Spleen (tissue), 7 donors: Measurements from ENCODE around the gene IGSF9B.

Experiments
- CTCF ChIP-seq, 11 experiments: fragments of 200-600 bp in 7 of 11; fragments of 450-650 bp in 4 of 11; sonication (generic) in 4 of 11; IDR thresholded peaks in 8 of 11; conservative IDR thresholded peaks in 3 of 11; 1 replicate in 7 of 11; 2 replicates in 4 of 11; pipeline versions ENCODE4 v1.4.0 to v1.8.0; 2016 to 2021; ENCODE audit warnings: antibody characterized with exemption in 11 of 11, inconsistent platforms in 4 of 11, mild to moderate bottlenecking in 1 of 11
- POLR2A ChIP-seq, 3 donors: fragments of 450-650 bp; IDR thresholded peaks; one replicate each; pipeline ENCODE4 v1.5.1; 2017; ENCODE audit warnings: antibody characterized with exemption in 3 of 3, mild to moderate bottlenecking in 1 of 3
- POLR2AphosphoS5 ChIP-seq, 3 donors: sonication (generic); formaldehyde crosslinking; IDR thresholded peaks; one replicate each; pipeline ENCODE4 v1.5.1; 2017; ENCODE audit warnings: antibody characterized with exemption in 3 of 3
- donor health status: DM: no; HTN: no; CAD: no; lungs with moderate emphysema.
- donor health status: DM: no; HTN: no; CAD: no.
- donor health status: DM: no; HTN: no; CAD: no.

GRCh38 chr11:133905677-133906156 is 51.1 kb downstream of the IGSF9B start:
- TF ChIP-seq POLR2AphosphoS5 (IDR thresholded peaks at IDR 0.05) = no peak
- no peak for TF ChIP-seq CTCF (IDR thresholded peaks at IDR 0.05 in 8 of 11, conservative IDR thresholded peaks at IDR 0.05 in 3 of 11)
- no peak for TF ChIP-seq POLR2A (IDR thresholded peaks at IDR 0.05)
